HG02610 (cell line): ENCODE results near the gene IRF2BP1.
"Not testable (repeated sequence)": the region's sequence is repeated elsewhere in the genome, so short reads cannot be mapped to it uniquely, and the experiment has no call there.

ENCODE experiments used
- ATAC-seq: cut with Tn5 transposase; IDR thresholded peaks from one replicate; pipeline ENCODE4 v1.9.1; 2021; ENCODE audit warnings: mild to moderate bottlenecking, moderate library complexity; ENCODE audit not compliant: unreplicated experiment

IRF2BP1 gene

GRCh38 chr19:45902651-45903625, 17.0 kb upstream of the IRF2BP1 start:
- ATAC-seq = peak; percentile 82

- ATAC-seq = no peak
Measured at GRCh38 chr19:45901912-45902650, 16.1 kb upstream of the IRF2BP1 start, which contains the start of gene MYPOP. Gene MYPOP, minus strand, starts transcription at chr19:45902613. Its CDS starts 840 bp downstream, at chr19:45901773.

GRCh38 chr19:45901432-45901911, 15.5 kb upstream of the IRF2BP1 start:
- no peak for ATAC-seq

- ATAC-seq = no peak
Measured at GRCh38 chr19:45900738-45901431, 14.9 kb upstream of the IRF2BP1 start.

- no peak for ATAC-seq
Measured at GRCh38 chr19:45899919-45900589, 14.1 kb upstream of the IRF2BP1 start.

- ATAC-seq = no peak
Measured at GRCh38 chr19:45899253-45899652, 13.3 kb upstream of the IRF2BP1 start.

GRCh38 chr19:45897261-45897812, 11.4 kb upstream of the IRF2BP1 start:
- no peak for ATAC-seq

- not testable (repeated sequence) for ATAC-seq
Measured at GRCh38 chr19:45895983-45896599, 10.2 kb upstream of the IRF2BP1 start.

- no peak for ATAC-seq
Measured at GRCh38 chr19:45895519-45895972, 9.6 kb upstream of the IRF2BP1 start.

- ATAC-seq = no peak
Measured at GRCh38 chr19:45890877-45891276, 4.9 kb upstream of the IRF2BP1 start.

- no peak for ATAC-seq
Measured at GRCh38 chr19:45889210-45889885, 3.4 kb upstream of the IRF2BP1 start.

GRCh38 chr19:45887200-45887710, 1.3 kb upstream of the IRF2BP1 start:
- no peak for ATAC-seq

GRCh38 chr19:45886427-45887199, 672 bp upstream of the IRF2BP1 start:
- ATAC-seq = peak; percentile 46

GRCh38 chr19:45884682-45885555, 1.0 kb downstream of the IRF2BP1 start:
- ATAC-seq = no peak

- ATAC-seq = no peak
Measured at GRCh38 chr19:45883881-45884681, 1.9 kb downstream of the IRF2BP1 start.

GRCh38 chr19:45883586-45883880, 2.4 kb downstream of the IRF2BP1 start:
- no peak for ATAC-seq
